Measurements from ENCODE around the gene ADARB1.

The ADARB1 gene

GRCh38 chr21:45040157-45040711, 34.1 kb upstream of the ADARB1 start:
- DNase-seq: no peak

GRCh38 chr21:45040739-45041138, 33.6 kb upstream of the ADARB1 start:
- DNase-seq: no peak

- DNase-seq: no peak
Measured at GRCh38 chr21:45041351-45041805, 33.0 kb upstream of the ADARB1 start.

GRCh38 chr21:45041984-45042663, 32.3 kb upstream of the ADARB1 start:
- no peak for DNase-seq

- no peak for DNase-seq
Measured at GRCh38 chr21:45042664-45043161, 31.7 kb upstream of the ADARB1 start.

- no peak for DNase-seq
Measured at GRCh38 chr21:45043541-45044020, 30.8 kb upstream of the ADARB1 start.

- no peak for DNase-seq
Measured at GRCh38 chr21:45045481-45045880, 28.9 kb upstream of the ADARB1 start.

- no peak for DNase-seq
Measured at GRCh38 chr21:45047257-45047656, 27.1 kb upstream of the ADARB1 start.

GRCh38 chr21:45048026-45048698, 26.2 kb upstream of the ADARB1 start:
- no peak for DNase-seq

- DNase-seq: no peak
Measured at GRCh38 chr21:45048968-45049367, 25.4 kb upstream of the ADARB1 start.

GRCh38 chr21:45049714-45050344, 24.6 kb upstream of the ADARB1 start:
- no peak for DNase-seq

GRCh38 chr21:45050345-45050796, 24.0 kb upstream of the ADARB1 start:
- no peak for DNase-seq

- no peak for DNase-seq
Measured at GRCh38 chr21:45050797-45051489, 23.4 kb upstream of the ADARB1 start.

GRCh38 chr21:45051580-45052434, 22.6 kb upstream of the ADARB1 start:
- DNase-seq: no peak

- no peak for DNase-seq
Measured at GRCh38 chr21:45052960-45053359, 21.4 kb upstream of the ADARB1 start.

- no peak for DNase-seq
Measured at GRCh38 chr21:45053561-45054226, 20.7 kb upstream of the ADARB1 start.

- DNase-seq: no peak
Measured at GRCh38 chr21:45054227-45054926, 20.0 kb upstream of the ADARB1 start.

- DNase-seq: no peak
Measured at GRCh38 chr21:45054927-45055612, 19.3 kb upstream of the ADARB1 start.

- no peak for DNase-seq
Measured at GRCh38 chr21:45055861-45056260, 18.5 kb upstream of the ADARB1 start.

Data from NCI-H1694 (cell line).